ENCODE data around the gene MICU2. TPM values are rescaled to one million over a fixed set of nuclear protein-coding genes. Genes with fewer than 3 reads are reported as not detected.
A peak's percentile ranks its signal among the peaks of the same experiment; 100 is the strongest.

Gene MICU2
- total RNA-seq, 2 experiments from 2014 or later = 28.0 to 30.5 TPM

- H3K27me3 Mint-ChIP-seq = no peaks in the 10 kb centered on the region
Observed at GRCh38 chr13:21461131-21461530, 142.8 kb downstream of the MICU2 start.

GRCh38 chr13:21458813-21459701 is 144.9 kb downstream of the MICU2 start, which contains the start of gene ZDHHC20:
Gene ZDHHC20 (minus strand): TSS chr13:21459303. CDS start chr13:21459171, 132 bp downstream.
- peaks cover 13% of the 10 kb centered on the region for H3K36me3 Mint-ChIP-seq (ENCODE audit: low read depth)
- intact Hi-C loops (cut with micrococcal nuclease) = loop anchor here (5.0 kb wide), 2 partner anchors 62 to 162 kb away; no protein-coding TSS in a partner anchor
- H3K27me3 Mint-ChIP-seq = no peaks in the 10 kb centered on the region
- DNase-seq (peak; percentile 87), ATAC-seq (peak; percentile 92)
- TF ChIP-seq CTCF (IDR thresholded peaks at IDR 0.05) = no peak
- H3K4me1 Mint-ChIP-seq (ENCODE audit: low read depth) = peaks cover 24% of the 10 kb centered on the region
- peak within 1 kb of the TSS; percentile 94 for H3K27ac Mint-ChIP-seq
- ChIA-PET POLR2A (interaction anchor here (0.6 to 3.1 kb wide), 10 partner anchors 9 to 282 kb away, joined by 3 to 15 read pairs (median 4); partner anchors contain the start of genes MRPL57 and SKA3), CTCF (interaction anchor here (0.8 to 3.7 kb wide), 4 partner anchors 9 to 1603 kb away, joined by 3 to 19 read pairs (median 10); no protein-coding TSS in a partner anchor)
- H3K9me3 Mint-ChIP-seq = peaks cover 4% of the 10 kb centered on the region
- peak within 1 kb of the TSS; percentile 96 for H3K4me3 Mint-ChIP-seq

More at GRCh38 chr13:21461131-21461530, 142.8 kb downstream of the MICU2 start:
- DNase-seq (no peak), ATAC-seq (no peak)
- Mint-ChIP-seq H3K4me1 (ENCODE audit: low read depth) (peaks cover 14% of the 10 kb centered on the region), H3K9me3 (no peaks in the 10 kb centered on the region), H3K4me3 (no peak overlapping the region), H3K36me3 (ENCODE audit: low read depth) (peaks cover 3% of the 10 kb centered on the region), H3K27ac (no peak overlapping the region)
- ChIA-PET POLR2A (interaction anchor here (3.1 kb wide), 1 partner anchor 285 kb away, joined by 15 read pairs; the partner anchor contains the start of genes MRPL57 and SKA3), CTCF (interaction anchor here (8.6 kb wide), 1 partner anchor 16 kb away, joined by 50 read pairs; no protein-coding TSS in a partner anchor)
- TF ChIP-seq CTCF (IDR thresholded peaks at IDR 0.05) = no peak
- intact Hi-C loops (cut with micrococcal nuclease) = no loop called here

- Mint-ChIP-seq H3K4me1 (ENCODE audit: low read depth) (peaks cover 27% of the 10 kb centered on the region), H3K27ac (peak overlapping the region; percentile 94), H3K36me3 (ENCODE audit: low read depth) (peaks cover 13% of the 10 kb centered on the region), H3K4me3 (peak overlapping the region; percentile 96), H3K27me3 (no peaks in the 10 kb centered on the region), H3K9me3 (peaks cover 4% of the 10 kb centered on the region)
- POLR2A ChIA-PET = interaction anchor here (0.6 to 3.1 kb wide), 11 partner anchors 9 to 282 kb away, joined by 3 to 15 read pairs (median 4); partner anchors contain the start of genes MRPL57 and SKA3
- peak; percentile 78 for DNase-seq
- intact Hi-C loops (cut with micrococcal nuclease) = loop anchor here (5.0 kb wide), 2 partner anchors 61 to 161 kb away; no protein-coding TSS in a partner anchor
- ATAC-seq = peak; percentile 37
- TF ChIP-seq CTCF (IDR thresholded peaks at IDR 0.05) = no peak
- CTCF ChIA-PET = interaction anchor here (0.8 to 3.7 kb wide), 4 partner anchors 8 to 1602 kb away, joined by 3 to 19 read pairs (median 10); no protein-coding TSS in a partner anchor
Observed at GRCh38 chr13:21458451-21458812, 145.5 kb downstream of the MICU2 start.

GRCh38 chr13:21453387-21454081 is 150.4 kb downstream of the MICU2 start:
- CTCF ChIA-PET = interaction anchor here (1.5 kb wide), 1 partner anchor 23 kb away, joined by 7 read pairs; no protein-coding TSS in a partner anchor
- peaks cover 43% of the 10 kb centered on the region for H3K4me1 Mint-ChIP-seq (ENCODE audit: low read depth)

More at GRCh38 chr13:21453387-21454081, 150.4 kb downstream of the MICU2 start:
- Mint-ChIP-seq H3K9me3 (peaks cover 8% of the 10 kb centered on the region), H3K4me3 (no peak overlapping the region), H3K36me3 (ENCODE audit: low read depth) (peaks cover 26% of the 10 kb centered on the region), H3K27me3 (no peaks in the 10 kb centered on the region), H3K27ac (no peak overlapping the region)
- TF ChIP-seq CTCF (IDR thresholded peaks at IDR 0.05) = no peak
- no peak for DNase-seq
- intact Hi-C loops (cut with micrococcal nuclease) = no loop called here
- no peak for ATAC-seq
- POLR2A ChIA-PET = no interaction called here

Measured in activated CD8-positive, alpha-beta T cell treated with anti-CD3 and anti-CD28 coated beads for 36 hours (primary cell).